Measurements from ENCODE around the gene SLC15A3.

SLC15A3 gene

GRCh38 chr11:60988658-60989057, 36.7 kb upstream of the SLC15A3 start:
- ATAC-seq (ENCODE audit: low read depth) (no peak), DNase-seq (ENCODE audit: low spot score) (no peak)
- H3K36me3 ChIP-seq (ENCODE audit: low read depth) = no peaks in the 10 kb centered on the region
- H3K27ac ChIP-seq (ENCODE audit: poor library complexity, severe bottlenecking) = no peak overlapping the region
- H3K9me3 ChIP-seq (ENCODE audit: severe bottlenecking) = no peaks in the 10 kb centered on the region
- TF ChIP-seq, protein P1, sequence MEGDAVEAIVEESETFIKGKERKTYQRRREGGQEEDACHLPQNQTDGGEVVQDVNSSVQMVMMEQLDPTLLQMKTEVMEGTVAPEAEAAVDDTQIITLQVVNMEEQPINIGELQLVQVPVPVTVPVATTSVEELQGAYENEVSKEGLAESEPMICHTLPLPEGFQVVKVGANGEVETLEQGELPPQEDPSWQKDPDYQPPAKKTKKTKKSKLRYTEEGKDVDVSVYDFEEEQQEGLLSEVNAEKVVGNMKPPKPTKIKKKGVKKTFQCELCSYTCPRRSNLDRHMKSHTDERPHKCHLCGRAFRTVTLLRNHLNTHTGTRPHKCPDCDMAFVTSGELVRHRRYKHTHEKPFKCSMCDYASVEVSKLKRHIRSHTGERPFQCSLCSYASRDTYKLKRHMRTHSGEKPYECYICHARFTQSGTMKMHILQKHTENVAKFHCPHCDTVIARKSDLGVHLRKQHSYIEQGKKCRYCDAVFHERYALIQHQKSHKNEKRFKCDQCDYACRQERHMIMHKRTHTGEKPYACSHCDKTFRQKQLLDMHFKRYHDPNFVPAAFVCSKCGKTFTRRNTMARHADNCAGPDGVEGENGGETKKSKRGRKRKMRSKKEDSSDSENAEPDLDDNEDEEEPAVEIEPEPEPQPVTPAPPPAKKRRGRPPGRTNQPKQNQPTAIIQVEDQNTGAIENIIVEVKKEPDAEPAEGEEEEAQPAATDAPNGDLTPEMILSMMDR (IDR thresholded peaks at IDR 0.05; ENCODE audit: poor library complexity, severe bottlenecking) = no peak
- H3K27me3 ChIP-seq (ENCODE audit: insufficient read depth, poor library complexity, severe bottlenecking) = no peaks in the 10 kb centered on the region
- peaks cover 8% of the 10 kb centered on the region for H3K4me1 ChIP-seq (ENCODE audit: insufficient read depth, poor library complexity, severe bottlenecking)
- no peak overlapping the region for H3K4me3 ChIP-seq (ENCODE audit: severe bottlenecking)

DNA sequence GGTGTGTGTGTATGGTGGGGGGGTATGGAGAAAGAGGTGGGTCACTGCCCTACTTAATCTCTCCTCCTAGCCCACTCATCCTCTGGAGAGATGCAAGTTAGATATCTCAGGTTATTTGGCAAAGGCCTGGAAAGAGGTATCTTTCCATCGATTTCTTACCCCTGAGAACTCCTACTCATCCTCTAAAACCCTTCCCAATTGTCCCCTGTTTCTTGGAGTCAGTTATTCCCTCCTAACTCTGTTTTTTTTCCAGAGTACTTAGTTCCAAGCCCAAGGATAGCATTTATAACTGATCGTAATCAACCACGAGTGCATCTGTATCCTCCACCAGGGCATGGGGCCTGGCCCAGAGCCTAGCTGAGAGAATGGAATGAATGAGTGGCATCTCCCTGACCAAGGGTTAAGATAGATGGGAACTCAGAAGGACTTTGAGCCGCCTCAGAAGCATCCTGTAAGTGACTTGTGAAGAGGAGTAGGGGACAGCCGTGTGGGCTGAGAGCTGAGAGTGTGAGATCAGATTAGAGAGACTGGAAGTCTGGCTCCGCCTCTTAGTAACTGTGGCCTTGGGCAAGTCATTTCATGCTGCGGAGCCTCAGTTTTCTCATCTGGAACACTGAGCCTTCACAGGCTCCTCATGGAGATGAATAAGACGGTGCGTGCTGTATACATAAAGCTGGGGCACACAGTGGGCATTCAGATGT, 35.8 kb upstream of the SLC15A3 start:
- Histone ChIP-seq H3K27ac (ENCODE audit: poor library complexity, severe bottlenecking) (no peak overlapping the region), H3K9me3 (ENCODE audit: severe bottlenecking) (no peaks in the 10 kb centered on the region), H3K4me3 (ENCODE audit: severe bottlenecking) (no peak overlapping the region), H3K36me3 (ENCODE audit: low read depth) (no peaks in the 10 kb centered on the region), H3K27me3 (ENCODE audit: insufficient read depth, poor library complexity, severe bottlenecking) (no peaks in the 10 kb centered on the region), H3K4me1 (ENCODE audit: insufficient read depth, poor library complexity, severe bottlenecking) (peaks cover 8% of the 10 kb centered on the region)
- TF ChIP-seq, protein P1 (IDR thresholded peaks at IDR 0.05; ENCODE audit: poor library complexity, severe bottlenecking) = no peak
- DNase-seq (ENCODE audit: low spot score) = no peak
- no peak for ATAC-seq (ENCODE audit: low read depth)

DNA sequence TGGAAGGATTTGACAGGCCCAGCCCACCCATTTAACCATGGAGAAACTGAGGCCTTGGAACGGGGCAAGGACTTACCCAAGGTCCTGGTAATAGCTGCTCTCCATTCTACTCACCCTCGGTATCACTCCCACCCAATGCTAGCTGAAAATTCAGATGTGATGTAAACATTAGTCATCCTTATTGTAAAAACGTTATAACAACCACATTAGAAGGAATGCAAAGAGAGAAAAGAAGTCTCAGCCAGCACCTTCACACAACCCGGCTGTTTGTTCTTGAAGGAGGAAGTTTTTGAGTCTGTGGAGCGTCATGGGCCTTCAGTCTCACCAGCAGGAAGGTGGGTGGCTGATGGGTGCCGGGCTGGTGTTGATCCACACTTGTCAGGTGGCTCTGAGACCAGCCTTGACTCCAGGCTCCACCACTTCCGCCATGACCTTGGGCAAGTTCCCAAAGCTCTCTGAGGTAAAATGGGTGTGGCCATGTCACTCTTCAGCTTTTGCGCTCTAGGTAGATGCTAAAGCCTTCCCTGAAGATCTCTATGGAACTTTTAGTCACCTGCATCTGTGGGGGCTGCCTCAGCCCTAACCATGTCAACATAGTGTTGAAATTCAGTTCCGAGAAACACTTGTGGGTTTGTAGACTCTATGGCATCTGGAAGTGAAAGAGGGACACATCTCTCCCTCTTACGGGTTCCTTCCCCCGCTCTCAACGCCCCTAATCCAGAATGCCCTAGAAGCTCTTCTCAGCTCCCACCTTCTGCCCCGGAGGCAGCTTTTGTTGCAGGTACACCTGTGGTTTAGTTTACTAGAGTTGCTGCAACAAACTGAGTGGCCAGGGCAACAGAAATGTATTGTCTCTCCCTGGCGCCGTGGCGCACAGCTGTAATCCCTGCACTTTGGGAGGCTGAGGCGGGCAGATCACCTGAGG, 34.3 kb upstream of the SLC15A3 start:
- H3K4me3 ChIP-seq (ENCODE audit: severe bottlenecking) = no peak overlapping the region
- no peaks in the 10 kb centered on the region for H3K36me3 ChIP-seq (ENCODE audit: low read depth)
- H3K27me3 ChIP-seq (ENCODE audit: insufficient read depth, poor library complexity, severe bottlenecking) = no peaks in the 10 kb centered on the region
- TF ChIP-seq, protein P1 (IDR thresholded peaks at IDR 0.05; ENCODE audit: poor library complexity, severe bottlenecking) = no peak
- peak; percentile 81 for ATAC-seq (ENCODE audit: low read depth)
- no peak for DNase-seq (ENCODE audit: low spot score)
- H3K9me3 ChIP-seq (ENCODE audit: severe bottlenecking) = no peaks in the 10 kb centered on the region
- H3K4me1 ChIP-seq (ENCODE audit: insufficient read depth, poor library complexity, severe bottlenecking) = peaks cover 8% of the 10 kb centered on the region
- no peak overlapping the region for H3K27ac ChIP-seq (ENCODE audit: poor library complexity, severe bottlenecking)

- no peaks in the 10 kb centered on the region for H3K9me3 ChIP-seq (ENCODE audit: severe bottlenecking)
- H3K27me3 ChIP-seq (ENCODE audit: insufficient read depth, poor library complexity, severe bottlenecking) = no peaks in the 10 kb centered on the region
- H3K27ac ChIP-seq (ENCODE audit: poor library complexity, severe bottlenecking) = no peak overlapping the region
- ATAC-seq (ENCODE audit: low read depth) (no peak), DNase-seq (ENCODE audit: low spot score) (no peak)
- no peak overlapping the region for H3K4me3 ChIP-seq (ENCODE audit: severe bottlenecking)
- no peaks in the 10 kb centered on the region for H3K36me3 ChIP-seq (ENCODE audit: low read depth)
- H3K4me1 ChIP-seq (ENCODE audit: insufficient read depth, poor library complexity, severe bottlenecking) = peaks cover 8% of the 10 kb centered on the region
- TF ChIP-seq, protein P1 (IDR thresholded peaks at IDR 0.05; ENCODE audit: poor library complexity, severe bottlenecking) = no peak
Observed at GRCh38 chr11:60985501-60985900, 33.5 kb upstream of the SLC15A3 start.
